ENCODE measurements around the gene VAMP2. TPM values are rescaled to one million over a fixed set of nuclear protein-coding genes. Genes with fewer than 3 reads are reported as not detected.
A peak's percentile ranks its signal among the peaks of the same experiment; 100 is the strongest.

Gene VAMP2
- total and polyA plus RNA-seq, 9 of the 15 experiments (the other 6 are each of a cell fraction or from before 2014, with no cell fraction given), result 2.3 to 31.8 (median 6.0) TPM

- TF ChIP-seq, protein P1, sequence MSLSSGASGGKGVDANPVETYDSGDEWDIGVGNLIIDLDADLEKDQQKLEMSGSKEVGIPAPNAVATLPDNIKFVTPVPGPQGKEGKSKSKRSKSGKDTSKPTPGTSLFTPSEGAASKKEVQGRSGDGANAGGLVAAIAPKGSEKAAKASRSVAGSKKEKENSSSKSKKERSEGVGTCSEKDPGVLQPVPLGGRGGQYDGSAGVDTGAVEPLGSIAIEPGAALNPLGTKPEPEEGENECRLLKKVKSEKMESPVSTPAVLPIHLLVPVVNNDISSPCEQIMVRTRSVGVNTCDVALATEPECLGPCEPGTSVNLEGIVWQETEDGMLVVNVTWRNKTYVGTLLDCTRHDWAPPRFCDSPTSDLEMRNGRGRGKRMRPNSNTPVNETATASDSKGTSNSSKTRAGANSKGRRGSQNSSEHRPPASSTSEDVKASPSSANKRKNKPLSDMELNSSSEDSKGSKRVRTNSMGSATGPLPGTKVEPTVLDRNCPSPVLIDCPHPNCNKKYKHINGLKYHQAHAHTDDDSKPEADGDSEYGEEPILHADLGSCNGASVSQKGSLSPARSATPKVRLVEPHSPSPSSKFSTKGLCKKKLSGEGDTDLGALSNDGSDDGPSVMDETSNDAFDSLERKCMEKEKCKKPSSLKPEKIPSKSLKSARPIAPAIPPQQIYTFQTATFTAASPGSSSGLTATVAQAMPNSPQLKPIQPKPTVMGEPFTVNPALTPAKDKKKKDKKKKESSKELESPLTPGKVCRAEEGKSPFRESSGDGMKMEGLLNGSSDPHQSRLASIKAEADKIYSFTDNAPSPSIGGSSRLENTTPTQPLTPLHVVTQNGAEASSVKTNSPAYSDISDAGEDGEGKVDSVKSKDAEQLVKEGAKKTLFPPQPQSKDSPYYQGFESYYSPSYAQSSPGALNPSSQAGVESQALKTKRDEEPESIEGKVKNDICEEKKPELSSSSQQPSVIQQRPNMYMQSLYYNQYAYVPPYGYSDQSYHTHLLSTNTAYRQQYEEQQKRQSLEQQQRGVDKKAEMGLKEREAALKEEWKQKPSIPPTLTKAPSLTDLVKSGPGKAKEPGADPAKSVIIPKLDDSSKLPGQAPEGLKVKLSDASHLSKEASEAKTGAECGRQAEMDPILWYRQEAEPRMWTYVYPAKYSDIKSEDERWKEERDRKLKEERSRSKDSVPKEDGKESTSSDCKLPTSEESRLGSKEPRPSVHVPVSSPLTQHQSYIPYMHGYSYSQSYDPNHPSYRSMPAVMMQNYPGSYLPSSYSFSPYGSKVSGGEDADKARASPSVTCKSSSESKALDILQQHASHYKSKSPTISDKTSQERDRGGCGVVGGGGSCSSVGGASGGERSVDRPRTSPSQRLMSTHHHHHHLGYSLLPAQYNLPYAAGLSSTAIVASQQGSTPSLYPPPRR (CRISPR knock-in tag; IDR thresholded peaks at IDR 0.05; ENCODE audit: borderline replicate concordance), result peak; percentile 88; the same call in 1 of the 2 replicates
- peak; percentile 95 for TF ChIP-seq MBD2 (IDR thresholded peaks at IDR 0.05; ENCODE audit: borderline replicate concordance, low read depth)
- peak; percentile 84 for TF ChIP-seq HLTF (IDR thresholded peaks at IDR 0.05)
- peak; percentile 99 for TF ChIP-seq ZC3H8 (IDR thresholded peaks at IDR 0.05)
- no peak for TF ChIP-seq ZNF395 (CRISPR knock-in tag; IDR thresholded peaks at IDR 0.05)
- no peak for TF ChIP-seq MCM7 (IDR thresholded peaks at IDR 0.05)
- TF ChIP-seq RAD51 (IDR thresholded peaks at IDR 0.05; ENCODE audit: borderline replicate concordance, low read depth), result peak; percentile 41; the same call in 1 of the 2 replicates
- TF ChIP-seq ZNF57 (CRISPR knock-in tag; IDR thresholded peaks at IDR 0.05), result peak; percentile 91
- TF ChIP-seq RBM17 (IDR thresholded peaks at IDR 0.05; ENCODE audit: borderline replicate concordance, low read depth, low read length), result no peak
- peak; percentile 91 for TF ChIP-seq ZNF41 (CRISPR knock-in tag; conservative IDR thresholded peaks at IDR 0.05)
- TF ChIP-seq KLF13 (tag; IDR thresholded peaks at IDR 0.05; ENCODE audit: borderline replicate concordance, low read depth), result peak; percentile 82
- no peak for TF ChIP-seq TBP (optimal IDR thresholded peaks at IDR 0.05; ENCODE audit: low read depth, low read length)
- peak; percentile 50 to 83; a peak in 2 of 4 replicates for TF ChIP-seq FOXK2 (conservative IDR thresholded peaks at IDR 0.05 in 1 of 2, IDR thresholded peaks at IDR 0.05 in 1 of 2; ENCODE audit: low read depth in 2 of 2)
- no peak for TF ChIP-seq ZBTB1 (CRISPR knock-in tag; IDR thresholded peaks at IDR 0.05; ENCODE audit: borderline replicate concordance, low read depth)
- 0 out of 2 replicates have a peak, but pooled peaks have one; percentile 61 for TF ChIP-seq KLF1 (tag; IDR thresholded peaks at IDR 0.05)
- peak; percentile 84 for TF ChIP-seq BACH1 (tag; IDR thresholded peaks at IDR 0.05)
- peak; percentile 95 for TF ChIP-seq ZNF655 (CRISPR knock-in tag; IDR thresholded peaks at IDR 0.05)
- peak; percentile 77 for TF ChIP-seq EP400 (IDR thresholded peaks at IDR 0.05)
- TF ChIP-seq ZNF263 (CRISPR knock-in tag; IDR thresholded peaks at IDR 0.05; ENCODE audit: borderline replicate concordance), result peak; percentile 67; the same call in 1 of the 2 replicates
- TF ChIP-seq ARHGAP35 (IDR thresholded peaks at IDR 0.05; ENCODE audit: partially characterized antibody), result peak; percentile 100
- TF ChIP-seq SRF (CRISPR knock-in tag; IDR thresholded peaks at IDR 0.05), result peak in 1 of 2 experiments; percentile 87; a peak in 2 of 4 replicates
Observed at GRCh38 chr17:8173056-8173870, 10.5 kb upstream of the VAMP2 start (continued).
